IPS DF 6.9 (cell line): ENCODE data around the gene ZNF598.
"Not testable (repeated sequence)": the region's sequence is repeated elsewhere in the genome, so short reads cannot be mapped to it uniquely, and the experiment has no call there.

ENCODE experiments used
- DNase-seq: peaks from one replicate; pipeline ENCODE4 v3.0.0-alpha.2; 2013; ENCODE audit warnings: low read depth, low spot score
- H3K27ac ChIP-seq: one replicate; pipeline ENCODE4 v1.5.1; 2013; ENCODE audit warnings: low read length, control low read depth
- H3K27me3 ChIP-seq: 2 replicates; pipeline ENCODE4 v1.6.1; 2013; ENCODE audit warnings: mild to moderate bottlenecking, low read length; ENCODE audit not compliant: control insufficient read depth, insufficient read depth
- H3K36me3 ChIP-seq: 2 replicates; pipeline ENCODE4 v1.6.1; 2013; ENCODE audit warnings: low read length; ENCODE audit not compliant: control insufficient read depth, insufficient read depth
- H3K4me1 ChIP-seq: 2 replicates; pipeline ENCODE4 v1.6.1; 2013; ENCODE audit warnings: low read length; ENCODE audit not compliant: control insufficient read depth, insufficient read depth
- H3K4me3 ChIP-seq: 2 replicates; pipeline ENCODE4 v1.5.1; 2013; ENCODE audit warnings: mild to moderate bottlenecking, low read length
- H3K9me3 ChIP-seq: 2 replicates; pipeline ENCODE4 v1.6.1; 2013; ENCODE audit warnings: low read length, inconsistent platforms; ENCODE audit not compliant: control insufficient read depth, insufficient read depth
- WGBS: extraction: QIAGEN DNeasy Blood & Tissue Kit; methylation state at CpG from one replicate; pipeline ENCODE4 v1.1.7; 2013; ENCODE audit warnings: mixed read lengths, missing lambda C conversion rate; ENCODE audit not compliant: insufficient read length, insufficient coverage; 5-methylcytosine and 5-hydroxymethylcytosine counted together

Gene ZNF598

GRCh38 chr16:1962161-1963153 lies 47.2 kb downstream of the ZNF598 start:
- H3K27me3 ChIP-seq, H3K27ac ChIP-seq, H3K4me3 ChIP-seq, H3K4me1 ChIP-seq, H3K9me3 ChIP-seq, DNase-seq: not testable (repeated sequence)
- H3K36me3 ChIP-seq = peaks cover 18% of the 10 kb centered on the region; the same call in 1 of the 2 replicates
- no CpG with 5 or more reads among the region's 37 CpGs for WGBS

- Histone ChIP-seq H3K27me3 (no peaks in the 10 kb centered on the region), H3K27ac (no peak overlapping the region), H3K36me3 (peaks cover 18% of the 10 kb centered on the region; the same call in 1 of the 2 replicates), H3K4me1 (no peaks in the 10 kb centered on the region), H3K4me3 (no peak overlapping the region), H3K9me3 (no peaks in the 10 kb centered on the region)
- DNase-seq = no peak
- no CpG with 5 or more reads among the region's 6 CpGs for WGBS
These were observed 48.0 kb downstream of the ZNF598 start for GRCh38 chr16:1961651-1962067.

- H3K9me3 ChIP-seq = no peaks in the 10 kb centered on the region
- no CpG with 5 or more reads among the region's 20 CpGs for WGBS
- DNase-seq = no peak
- no peaks in the 10 kb centered on the region for H3K4me1 ChIP-seq
- H3K36me3 ChIP-seq = peaks cover 18% of the 10 kb centered on the region; the same call in 1 of the 2 replicates
- peak overlapping the region; percentile 8; the same call in 1 of the 2 replicates for H3K4me3 ChIP-seq
- no peaks in the 10 kb centered on the region for H3K27me3 ChIP-seq
- H3K27ac ChIP-seq = no peak overlapping the region
These were observed 48.7 kb downstream of the ZNF598 start for GRCh38 chr16:1960665-1961630.

GRCh38 chr16:1959269-1960039 lies 50.2 kb downstream of the ZNF598 start, which contains the start of gene NDUFB10:
Gene NDUFB10 (plus strand): TSS chr16:1959538. CDS start chr16:1959625, 87 bp downstream.
- Histone ChIP-seq H3K4me1 (peaks cover 1% of the 10 kb centered on the region; the same call in 1 of the 2 replicates), H3K27me3 (no peaks in the 10 kb centered on the region), H3K4me3 (peak within 1 kb of the TSS; percentile 77; the same call in 1 of the 2 replicates), H3K36me3 (peaks cover 18% of the 10 kb centered on the region; the same call in 1 of the 2 replicates), H3K9me3 (no peaks in the 10 kb centered on the region), H3K27ac (no peak within 1 kb of the TSS)
- WGBS = no CpG with 5 or more reads among the region's 79 CpGs
- peak; percentile 79 for DNase-seq

GRCh38 chr16:1958715-1959268 lies 50.8 kb downstream of the ZNF598 start:
- H3K4me1 ChIP-seq = peaks cover 1% of the 10 kb centered on the region; the same call in 1 of the 2 replicates

GRCh38 chr16:1958143-1958491 lies 51.5 kb downstream of the ZNF598 start:
- H3K4me3 ChIP-seq, H3K4me1 ChIP-seq, H3K27ac ChIP-seq, H3K9me3 ChIP-seq, DNase-seq, H3K27me3 ChIP-seq: not testable (repeated sequence)
- WGBS = no CpG with 5 or more reads among the region's 30 CpGs
- H3K36me3 ChIP-seq = peaks cover 11% of the 10 kb centered on the region; the same call in 1 of the 2 replicates

More at GRCh38 chr16:1958715-1959268, 50.8 kb downstream of the ZNF598 start:
- Histone ChIP-seq H3K27me3 (no peaks in the 10 kb centered on the region), H3K4me3 (peak overlapping the region; percentile 77; the same call in 1 of the 2 replicates), H3K9me3 (no peaks in the 10 kb centered on the region), H3K27ac (no peak overlapping the region), H3K36me3 (peaks cover 14% of the 10 kb centered on the region; the same call in 1 of the 2 replicates)
- no peak for DNase-seq
- no CpG with 5 or more reads among the region's 14 CpGs for WGBS

- no CpG with 5 or more reads among the region's 22 CpGs for WGBS
- H3K27ac ChIP-seq = not testable (repeated sequence)
These were observed 52.0 kb downstream of the ZNF598 start for GRCh38 chr16:1957434-1958142.

GRCh38 chr16:1953734-1954133 lies 55.9 kb downstream of the ZNF598 start:
- Histone ChIP-seq H3K4me1 (peaks cover 2% of the 10 kb centered on the region; the same call in 1 of the 2 replicates), H3K27ac (no peak overlapping the region), H3K27me3 (no peaks in the 10 kb centered on the region), H3K9me3 (no peaks in the 10 kb centered on the region), H3K4me3 (no peak overlapping the region), H3K36me3 (no peaks in the 10 kb centered on the region)
- DNase-seq = no peak
- no CpG with 5 or more reads among the region's 22 CpGs for WGBS

More at GRCh38 chr16:1957434-1958142, 52.0 kb downstream of the ZNF598 start:
- not testable (repeated sequence) for DNase-seq, H3K9me3 ChIP-seq, H3K27me3 ChIP-seq, H3K4me1 ChIP-seq, H3K36me3 ChIP-seq, H3K4me3 ChIP-seq

- Histone ChIP-seq H3K4me3 (no peak overlapping the region), H3K27ac (no peak overlapping the region), H3K27me3 (no peaks in the 10 kb centered on the region), H3K9me3 (no peaks in the 10 kb centered on the region), H3K4me1 (peaks cover 2% of the 10 kb centered on the region; the same call in 1 of the 2 replicates), H3K36me3 (no peaks in the 10 kb centered on the region)
- no CpG with 5 or more reads among the region's 19 CpGs for WGBS
- DNase-seq = no peak
These were observed 59.1 kb downstream of the ZNF598 start for GRCh38 chr16:1950559-1950958.
